ENCODE measurements around the gene MYH7.
"Not testable (repeated sequence)": the region's sequence is repeated elsewhere in the genome, so short reads cannot be mapped to it uniquely, and the experiment has no call there.

Gene MYH7

GRCh38 chr14:23430016-23430722 is 5.3 kb downstream of the MYH7 start:
- DNase-seq (ENCODE audit: low spot score): no peak

GRCh38 chr14:23428686-23429495 is 6.6 kb downstream of the MYH7 start:
- DNase-seq (ENCODE audit: low spot score): no peak

DNA sequence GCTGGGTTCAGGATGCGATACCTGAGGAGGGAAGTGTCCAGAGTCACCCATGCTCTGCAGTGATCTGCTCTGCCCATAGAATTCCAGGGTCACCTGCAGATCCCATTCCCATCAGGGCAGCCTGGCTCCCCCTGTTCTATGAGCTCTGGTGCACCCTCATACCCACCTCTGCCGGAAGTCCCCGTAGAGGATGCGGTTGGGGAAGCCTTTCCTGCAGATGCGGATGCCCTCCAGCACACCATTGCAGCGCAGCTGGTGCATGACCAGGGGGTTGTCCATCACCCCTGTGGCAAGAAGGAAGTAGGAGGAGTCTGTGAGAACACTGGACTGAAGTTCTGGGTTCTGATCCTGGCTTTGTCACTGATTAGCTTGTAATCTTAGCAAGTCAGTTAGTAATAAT is 9.7 kb downstream of the MYH7 start:
- DNase-seq (ENCODE audit: low spot score): not testable (repeated sequence)

DNA sequence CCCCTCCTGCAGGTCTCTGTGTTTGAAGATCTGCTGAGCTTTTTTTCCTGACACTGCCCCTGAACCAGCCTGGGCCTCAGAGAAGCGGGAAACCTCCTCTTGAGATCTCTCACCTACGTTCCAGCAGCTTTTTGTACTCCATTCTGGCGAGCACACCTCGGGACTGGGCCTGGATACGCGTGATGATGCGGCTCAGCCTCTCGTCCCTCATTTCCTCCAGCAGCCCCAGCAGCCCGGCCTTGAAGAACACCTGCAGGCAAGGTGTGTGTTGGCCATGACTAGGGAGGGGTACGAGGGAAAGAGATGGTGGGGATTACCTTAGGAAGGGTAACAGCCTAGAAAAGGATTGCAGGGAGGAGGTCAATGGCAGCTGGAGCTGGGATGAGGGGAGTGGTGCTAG is 10.3 kb downstream of the MYH7 start:
- DNase-seq (ENCODE audit: low spot score): no peak

- DNase-seq (ENCODE audit: low spot score): no peak
These were observed 11.8 kb downstream of the MYH7 start for GRCh38 chr14:23423657-23424056.

DNA sequence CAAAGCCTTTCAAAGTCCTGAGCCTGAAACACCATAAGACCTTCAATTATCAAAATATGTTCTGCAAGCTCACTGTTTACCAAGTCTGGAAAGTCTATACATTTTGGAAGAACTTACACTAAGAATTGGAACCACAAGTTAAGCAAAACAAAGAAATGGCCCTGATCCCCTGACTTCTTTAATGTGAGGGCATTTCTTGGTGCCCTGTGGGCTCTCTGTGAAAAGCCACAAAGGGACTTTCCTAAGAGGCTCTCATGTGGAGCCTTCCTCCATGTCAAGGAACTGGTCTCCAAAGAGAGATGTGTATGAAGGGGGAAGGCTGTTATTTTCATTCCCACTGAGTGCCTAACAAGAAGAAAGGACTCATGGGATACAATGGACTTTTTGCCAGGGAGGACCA is 13.9 kb downstream of the MYH7 start:
- DNase-seq (ENCODE audit: low spot score): no peak

DNA sequence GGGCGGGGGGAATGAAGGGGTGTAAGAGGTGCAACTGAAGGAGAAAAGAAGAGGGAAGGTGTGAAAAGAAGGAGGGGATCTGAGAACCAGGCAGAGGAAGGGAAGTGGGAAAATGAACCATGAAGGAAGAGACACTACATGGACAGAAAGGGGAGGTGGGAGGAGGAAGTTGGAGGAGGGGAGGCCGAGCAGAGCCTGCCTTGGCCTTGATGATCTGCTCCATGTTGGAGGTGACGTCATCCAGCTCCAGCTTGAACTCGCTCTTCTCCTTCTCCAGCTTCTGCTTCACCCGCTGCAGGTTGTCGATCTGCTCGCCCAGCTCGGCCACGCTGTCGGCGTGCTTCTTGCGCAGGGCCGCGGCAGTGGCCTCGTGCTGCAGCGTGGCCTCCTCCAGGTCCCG is 15.8 kb downstream of the MYH7 start:
- not testable (repeated sequence) for DNase-seq (ENCODE audit: low spot score)

DNA sequence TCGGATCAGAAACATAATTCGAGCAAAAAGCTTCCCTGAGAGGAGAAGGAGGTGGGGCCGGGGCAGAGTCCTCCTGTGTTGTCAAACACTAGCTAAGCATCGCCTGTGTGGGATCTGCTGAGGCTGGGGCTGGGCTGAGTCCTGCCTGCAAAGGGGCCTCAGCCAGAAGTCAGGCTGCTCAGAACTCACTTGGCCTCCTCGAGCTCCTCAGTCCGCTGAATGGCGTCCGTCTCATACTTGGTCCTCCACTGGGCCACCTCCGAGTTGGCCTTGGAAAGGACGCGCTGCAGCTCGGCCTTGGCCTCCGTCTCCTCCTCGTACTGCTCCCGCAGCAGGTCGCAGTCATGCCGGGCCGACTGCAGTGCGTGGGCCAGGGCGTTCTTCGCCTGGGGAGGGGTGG is 17.4 kb downstream of the MYH7 start:
- no peak for DNase-seq (ENCODE audit: low spot score)

GRCh38 chr14:23417269-23417668 is 18.2 kb downstream of the MYH7 start:
- DNase-seq (ENCODE audit: low spot score): not testable (repeated sequence)

- no peak for DNase-seq (ENCODE audit: low spot score)
These were observed 18.7 kb downstream of the MYH7 start for GRCh38 chr14:23416801-23417200.

DNA sequence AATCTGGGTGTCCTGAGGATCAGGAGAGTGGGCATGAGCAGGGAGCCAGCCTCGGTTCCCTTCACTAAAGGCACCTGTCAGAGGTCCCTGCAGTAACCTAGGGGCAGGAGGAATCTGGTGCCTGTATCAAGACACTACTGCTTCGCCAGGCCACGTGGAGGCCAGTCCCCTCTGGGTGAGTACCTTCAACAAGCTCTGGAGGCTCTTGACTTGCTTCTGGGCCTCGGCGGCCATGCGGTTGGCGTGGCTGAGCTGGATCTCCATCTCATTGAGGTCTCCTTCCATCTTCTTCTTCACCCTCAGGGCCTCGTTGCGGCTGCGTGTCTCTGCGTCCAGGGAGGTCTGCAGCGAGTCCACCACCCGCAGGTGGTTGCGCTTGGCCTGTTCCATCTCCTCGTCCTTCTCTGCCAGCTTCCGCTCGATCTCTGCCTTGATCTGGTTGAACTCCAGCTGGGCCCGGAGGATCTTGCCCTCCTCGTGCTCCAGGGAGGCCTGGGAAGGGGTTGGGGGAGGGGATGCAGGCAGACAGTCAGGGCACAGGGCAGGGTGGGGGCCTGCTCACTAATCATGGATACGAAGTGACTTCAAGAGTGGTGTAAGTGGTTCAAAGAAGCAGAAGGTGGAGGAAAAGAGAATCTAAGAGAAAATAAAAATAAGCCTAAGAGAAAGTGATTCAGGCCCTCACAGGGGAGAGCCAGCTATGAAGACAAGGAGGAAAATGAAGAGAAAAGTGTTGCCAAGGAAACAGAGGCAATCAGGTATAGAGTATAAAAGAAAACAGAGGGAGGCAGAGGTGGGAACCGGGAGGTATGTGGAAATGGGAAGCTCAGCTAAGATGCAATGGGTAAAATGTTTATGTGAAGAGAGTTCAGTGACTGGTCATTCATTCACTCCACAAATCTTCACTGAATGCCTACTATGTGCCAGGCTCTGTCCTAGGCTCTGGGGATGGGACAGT is 19.4 kb downstream of the MYH7 start:
- DNase-seq (ENCODE audit: low spot score): no peak

DNA sequence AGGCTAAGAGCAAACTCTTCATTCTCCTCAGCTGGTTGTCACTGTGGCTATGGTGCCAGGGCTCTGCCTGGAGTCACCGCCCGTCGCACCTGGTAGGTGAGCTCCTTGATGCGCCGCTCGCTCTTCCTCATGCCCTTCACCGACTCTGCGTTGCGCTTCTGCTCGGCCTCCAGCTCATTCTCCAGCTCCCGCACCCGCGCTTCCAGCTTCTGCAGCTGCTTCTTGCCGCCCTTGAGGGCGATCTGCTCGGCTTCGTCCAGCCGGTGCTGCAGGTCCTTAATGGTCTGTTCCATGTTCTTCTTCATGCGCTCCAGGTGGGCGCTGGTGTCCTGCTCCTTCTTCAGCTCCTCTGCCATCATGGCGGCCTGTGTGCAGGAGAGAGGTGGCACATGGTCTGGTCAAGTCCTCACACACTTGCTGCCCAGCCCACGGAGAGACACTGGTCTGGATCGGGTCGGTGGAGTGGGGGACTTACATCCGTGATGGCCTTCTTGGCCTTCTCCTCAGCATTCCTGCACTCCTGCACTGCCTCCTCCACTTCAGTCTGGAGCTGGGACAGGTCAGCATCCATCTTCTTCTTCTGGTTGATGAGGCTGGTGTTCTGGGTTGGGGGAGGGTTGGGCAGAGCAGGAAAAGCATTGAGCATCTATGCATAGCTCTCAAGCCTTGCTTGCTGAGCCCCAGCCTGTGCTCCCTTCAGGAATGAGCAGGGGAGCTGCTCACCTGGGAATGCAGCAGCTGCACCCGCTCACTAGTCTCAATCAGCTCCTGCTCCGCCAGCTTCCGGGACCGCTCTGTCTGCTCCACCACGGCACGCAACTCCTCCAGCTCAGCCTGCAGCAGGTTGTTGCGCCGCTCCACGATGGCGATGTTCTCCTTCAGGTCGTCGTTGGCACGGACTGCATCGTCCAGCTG is 20.3 kb downstream of the MYH7 start:
- DNase-seq (ENCODE audit: low spot score): no peak

GRCh38 chr14:23414254-23414653 is 21.2 kb downstream of the MYH7 start:
- no peak for DNase-seq (ENCODE audit: low spot score)

- no peak for DNase-seq (ENCODE audit: low spot score)
These were observed 21.8 kb downstream of the MYH7 start for GRCh38 chr14:23413681-23414080.

DNA sequence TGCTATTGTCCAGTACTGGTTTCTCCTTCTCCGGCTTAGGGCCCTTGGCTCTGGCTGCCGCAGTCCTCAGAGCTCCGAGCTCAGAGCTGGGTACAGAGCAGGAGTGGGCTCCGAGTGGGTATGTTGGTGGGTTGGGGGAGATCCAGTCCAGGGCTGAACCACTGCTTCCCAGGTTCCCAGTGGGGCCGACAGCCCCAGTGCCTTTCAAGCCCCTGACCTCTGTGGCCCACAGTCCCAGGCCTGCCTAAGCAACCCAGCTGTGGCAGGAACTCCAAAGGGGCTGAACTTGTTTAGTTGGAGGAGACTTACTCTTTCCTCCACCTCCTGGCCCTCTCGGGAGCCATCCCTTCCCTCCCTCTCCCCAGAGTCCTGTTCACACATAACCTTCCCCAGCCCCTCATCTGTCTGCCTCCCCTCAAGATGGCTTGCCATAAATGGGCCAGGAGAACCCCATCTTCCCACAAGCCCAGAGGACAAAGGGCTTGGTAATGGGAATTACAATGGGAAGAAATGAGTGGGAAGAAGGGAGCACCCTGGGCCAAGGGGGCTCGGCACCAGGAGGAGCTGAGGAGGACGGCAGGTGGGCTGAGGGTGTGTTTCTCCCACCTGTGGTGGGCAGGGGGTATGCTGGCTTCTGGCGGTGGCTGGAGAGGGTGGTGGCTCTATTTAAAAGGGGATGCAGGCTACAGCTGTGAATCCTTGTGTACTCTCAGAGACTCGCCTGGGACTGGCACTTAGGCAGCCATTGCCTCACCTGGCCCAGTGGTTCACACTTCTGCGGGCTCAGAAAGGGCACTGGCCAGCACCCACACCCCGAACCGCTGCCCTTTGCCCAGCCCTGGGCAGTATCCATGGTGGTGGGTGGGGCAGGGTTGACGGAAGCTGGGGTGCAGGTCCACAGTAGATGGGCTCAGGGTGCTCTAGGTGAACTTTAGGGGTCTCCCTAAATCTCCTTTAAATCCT is 23.6 kb downstream of the MYH7 start:
- no peak for DNase-seq (ENCODE audit: low spot score)

- DNase-seq (ENCODE audit: low spot score): no peak
These were observed 25.4 kb downstream of the MYH7 start for GRCh38 chr14:23409966-23410635.

- no peak for DNase-seq (ENCODE audit: low spot score)
These were observed 26.0 kb downstream of the MYH7 start for GRCh38 chr14:23409475-23409874.

GRCh38 chr14:23408307-23408630 is 27.2 kb downstream of the MYH7 start:
- DNase-seq (ENCODE audit: low spot score): no peak

GRCh38 chr14:23407516-23408306 is 27.7 kb downstream of the MYH7 start, which contains the start of gene MYH6:
TSS of gene MYH6 (minus strand) at chr14:23408273. CDS start at chr14:23407223, 1,050 bp downstream.
- DNase-seq (ENCODE audit: low spot score): no peak

Data from globus pallidus (tissue), 1 donor.